GOT3 (cell line): ENCODE measurements around the gene ANKRD11.

Experiments used
- DNase-seq: peaks from one replicate; lab custom pipeline; 2025; ENCODE audit warnings: mixed read lengths; lab: John Stamatoyannopoulos, UW

The ANKRD11 gene

GRCh38 chr16:89297156-89297874 lies 193.0 kb downstream of the ANKRD11 start:
- DNase-seq = no peak

GRCh38 chr16:89295915-89296314 lies 194.4 kb downstream of the ANKRD11 start:
- no peak for DNase-seq

GRCh38 chr16:89295071-89295900 lies 195.1 kb downstream of the ANKRD11 start:
- no peak for DNase-seq

- no peak for DNase-seq
Observed at GRCh38 chr16:89294486-89294885, 195.9 kb downstream of the ANKRD11 start.

- DNase-seq = no peak
Observed at GRCh38 chr16:89293276-89294143, 196.9 kb downstream of the ANKRD11 start.

GRCh38 chr16:89292443-89293078 lies 197.8 kb downstream of the ANKRD11 start:
- DNase-seq = no peak

GRCh38 chr16:89291776-89292175 lies 198.6 kb downstream of the ANKRD11 start:
- no peak for DNase-seq

GRCh38 chr16:89291363-89291762 lies 199.0 kb downstream of the ANKRD11 start:
- no peak for DNase-seq

GRCh38 chr16:89290887-89291286 lies 199.5 kb downstream of the ANKRD11 start:
- no peak for DNase-seq

- no peak for DNase-seq
Observed at GRCh38 chr16:89290472-89290871, 199.9 kb downstream of the ANKRD11 start.

GRCh38 chr16:89289428-89290395 lies 200.6 kb downstream of the ANKRD11 start:
- no peak for DNase-seq

- DNase-seq = no peak
Observed at GRCh38 chr16:89288966-89289365, 201.4 kb downstream of the ANKRD11 start.

GRCh38 chr16:89288577-89288844 lies 201.8 kb downstream of the ANKRD11 start:
- no peak for DNase-seq

GRCh38 chr16:89287777-89288576 lies 202.4 kb downstream of the ANKRD11 start:
- DNase-seq = no peak

- DNase-seq = no peak
Observed at GRCh38 chr16:89286096-89286495, 204.3 kb downstream of the ANKRD11 start.

GRCh38 chr16:89285381-89285780 lies 205.0 kb downstream of the ANKRD11 start:
- no peak for DNase-seq

- DNase-seq = no peak
Observed at GRCh38 chr16:89283449-89283848, 206.9 kb downstream of the ANKRD11 start.

GRCh38 chr16:89282523-89282922 lies 207.8 kb downstream of the ANKRD11 start:
- DNase-seq = no peak

- no peak for DNase-seq
Observed at GRCh38 chr16:89281829-89282228, 208.5 kb downstream of the ANKRD11 start.

- no peak for DNase-seq
Observed at GRCh38 chr16:89281189-89281577, 209.2 kb downstream of the ANKRD11 start.
